ENCODE results near the gene ERC1.

The ERC1 gene

DNA sequence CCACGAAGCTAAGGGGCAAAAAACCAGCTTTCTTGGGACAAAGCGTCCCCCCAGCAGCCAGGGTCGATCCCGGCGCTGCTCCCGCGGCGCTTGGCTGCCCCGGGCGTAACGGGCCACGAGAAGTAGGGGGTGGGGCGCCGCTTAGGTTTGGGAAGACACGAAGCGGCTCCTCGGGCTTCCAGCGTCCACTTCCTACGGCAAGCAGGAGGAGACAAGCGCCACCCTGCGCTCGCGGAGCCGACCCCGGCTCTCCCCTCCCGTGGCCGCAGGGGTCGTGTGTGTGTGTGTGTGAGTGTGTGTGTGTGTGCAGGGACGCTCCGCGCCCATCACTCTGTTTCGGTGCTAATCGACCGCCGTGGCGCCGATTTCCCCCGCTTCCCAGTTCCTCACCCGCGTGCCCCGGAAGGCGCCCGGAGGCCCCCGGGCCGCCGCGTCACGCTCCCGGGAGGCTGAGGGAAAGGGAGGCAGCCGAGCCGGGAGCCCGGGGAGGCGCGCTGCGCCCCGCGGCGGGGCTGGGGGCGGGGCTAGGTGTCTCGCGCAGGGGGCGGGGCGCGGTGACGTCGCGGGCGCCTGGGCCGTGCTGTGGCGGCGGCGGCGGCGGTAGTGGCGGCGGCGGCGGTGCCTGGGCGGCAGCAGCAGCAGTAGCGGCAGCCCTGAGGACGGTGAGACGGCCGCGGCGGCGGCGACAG is at the start of gene ERC1:
Gene ERC1 (plus strand): TSS at position 563 of the 689 bp plus-strand sequence. CDS start 36,681 bp downstream, outside the sequence.
- Histone ChIP-seq H3K9me3 (replicated peaks; ENCODE audit: insufficient read depth, low read length) (no peaks in the 10 kb centered on the region), H3K27ac (ENCODE audit: low read length) (peak within 1 kb of the TSS; percentile 77), H3F3A (ENCODE audit: insufficient read depth, low read length) (peaks cover 7% of the 10 kb centered on the region), H3K9ac (ENCODE audit: low read length) (peak within 1 kb of the TSS; percentile 85), H3K4me2 (ENCODE audit: low read depth, low read length) (peak within 1 kb of the TSS; percentile 76), H3K4me1 (ENCODE audit: low read length) (peaks cover 21% of the 10 kb centered on the region), H3K9me2 (replicated peaks; ENCODE audit: insufficient read depth, low read length) (no peaks in the 10 kb centered on the region), H3K79me2 (ENCODE audit: low read length) (peaks cover 49% of the 10 kb centered on the region), H3K4me3 (ENCODE audit: low read length) (peak within 1 kb of the TSS; percentile 92), H3K27me3 (replicated peaks; ENCODE audit: insufficient read depth, low read length) (no peaks in the 10 kb centered on the region), H2AFZ (ENCODE audit: low read length) (peak within 1 kb of the TSS; percentile 97), H4K20me1 (ENCODE audit: insufficient read depth, low read length) (no peaks in the 10 kb centered on the region), H3K36me3 (replicated peaks; ENCODE audit: insufficient read depth, low read length) (no peaks in the 10 kb centered on the region)
- peak; percentile 84 for DNase-seq
- TF ChIP-seq EZH2phosphoT487 (IDR thresholded peaks at IDR 0.05; ENCODE audit: low read length) (no peak), EZH2 (optimal IDR thresholded peaks at IDR 0.05; ENCODE audit: low read depth, low read length) (no peak)
- TF ChIP-seq, protein P1, sequence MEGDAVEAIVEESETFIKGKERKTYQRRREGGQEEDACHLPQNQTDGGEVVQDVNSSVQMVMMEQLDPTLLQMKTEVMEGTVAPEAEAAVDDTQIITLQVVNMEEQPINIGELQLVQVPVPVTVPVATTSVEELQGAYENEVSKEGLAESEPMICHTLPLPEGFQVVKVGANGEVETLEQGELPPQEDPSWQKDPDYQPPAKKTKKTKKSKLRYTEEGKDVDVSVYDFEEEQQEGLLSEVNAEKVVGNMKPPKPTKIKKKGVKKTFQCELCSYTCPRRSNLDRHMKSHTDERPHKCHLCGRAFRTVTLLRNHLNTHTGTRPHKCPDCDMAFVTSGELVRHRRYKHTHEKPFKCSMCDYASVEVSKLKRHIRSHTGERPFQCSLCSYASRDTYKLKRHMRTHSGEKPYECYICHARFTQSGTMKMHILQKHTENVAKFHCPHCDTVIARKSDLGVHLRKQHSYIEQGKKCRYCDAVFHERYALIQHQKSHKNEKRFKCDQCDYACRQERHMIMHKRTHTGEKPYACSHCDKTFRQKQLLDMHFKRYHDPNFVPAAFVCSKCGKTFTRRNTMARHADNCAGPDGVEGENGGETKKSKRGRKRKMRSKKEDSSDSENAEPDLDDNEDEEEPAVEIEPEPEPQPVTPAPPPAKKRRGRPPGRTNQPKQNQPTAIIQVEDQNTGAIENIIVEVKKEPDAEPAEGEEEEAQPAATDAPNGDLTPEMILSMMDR (IDR thresholded peaks at IDR 0.05; ENCODE audit: low read length), result no peak

DNA sequence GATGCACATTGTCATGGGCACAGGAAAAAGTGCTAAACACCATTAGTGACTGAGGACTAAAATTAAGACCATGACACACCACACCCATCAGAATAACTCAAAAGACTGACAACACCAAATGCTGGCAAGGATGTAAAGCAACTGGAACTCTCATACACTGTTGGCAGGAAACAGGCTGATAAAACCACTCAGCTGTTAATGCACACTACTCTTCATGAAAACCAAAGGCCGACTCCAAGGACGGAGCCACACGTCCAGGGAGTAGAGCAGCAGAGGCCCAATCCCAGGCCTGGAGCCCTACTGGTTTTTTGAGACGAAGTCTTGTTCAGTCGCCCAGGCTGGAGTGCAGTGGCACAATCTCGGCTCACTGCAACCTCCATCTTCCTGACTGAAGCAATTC is 48.0 kb upstream of the ERC1 start:
- no peaks in the 10 kb centered on the region for H3K27me3 ChIP-seq (replicated peaks; ENCODE audit: insufficient read depth, low read length)
- H3K9me2 ChIP-seq (replicated peaks; ENCODE audit: insufficient read depth, low read length), result no peaks in the 10 kb centered on the region
- TF ChIP-seq, protein P1 (IDR thresholded peaks at IDR 0.05; ENCODE audit: low read length), result no peak
- no peak for TF ChIP-seq EZH2phosphoT487 (IDR thresholded peaks at IDR 0.05; ENCODE audit: low read length)
- TF ChIP-seq EZH2 (optimal IDR thresholded peaks at IDR 0.05; ENCODE audit: low read depth, low read length), result no peak
- no peak overlapping the region for H3K9ac ChIP-seq (ENCODE audit: low read length)
- H3K4me3 ChIP-seq (ENCODE audit: low read length), result no peak overlapping the region
- no peak overlapping the region for H2AFZ ChIP-seq (ENCODE audit: low read length)
- no peak overlapping the region for H3K27ac ChIP-seq (ENCODE audit: low read length)
- H3K4me1 ChIP-seq (ENCODE audit: low read length), result no peaks in the 10 kb centered on the region
- no peak overlapping the region for H3K4me2 ChIP-seq (ENCODE audit: low read depth, low read length)
- H3K79me2 ChIP-seq (ENCODE audit: low read length), result peaks cover 20% of the 10 kb centered on the region
- no peaks in the 10 kb centered on the region for H4K20me1 ChIP-seq (ENCODE audit: insufficient read depth, low read length)
- no peaks in the 10 kb centered on the region for H3K9me3 ChIP-seq (replicated peaks; ENCODE audit: insufficient read depth, low read length)
- H3K36me3 ChIP-seq (replicated peaks; ENCODE audit: insufficient read depth, low read length), result no peaks in the 10 kb centered on the region
- no peaks in the 10 kb centered on the region; the same call in 1 of the 2 replicates for H3F3A ChIP-seq (ENCODE audit: insufficient read depth, low read length)
- no peak for DNase-seq

DNA sequence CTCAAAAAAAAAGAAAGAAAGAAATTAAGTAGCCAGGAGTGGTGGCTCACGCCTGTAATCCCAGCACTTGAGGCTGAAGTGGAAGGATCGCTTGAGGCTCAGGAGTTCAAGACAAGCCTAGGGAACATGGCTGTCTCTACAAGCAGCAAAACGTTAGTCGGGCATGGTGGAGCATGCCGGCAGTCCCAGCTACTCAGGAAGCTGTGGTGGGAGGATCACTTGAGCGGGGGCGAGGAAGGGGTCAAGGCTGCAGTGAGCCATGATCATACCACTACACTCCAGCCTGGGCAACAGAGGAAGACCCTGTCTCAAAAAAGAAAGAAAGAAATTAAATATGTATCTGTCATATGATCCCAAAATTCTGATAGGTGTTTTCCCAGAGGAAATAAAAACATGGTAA is 46.8 kb upstream of the ERC1 start:
- Histone ChIP-seq H3K9me2 (replicated peaks; ENCODE audit: insufficient read depth, low read length) (no peaks in the 10 kb centered on the region), H3K4me1 (ENCODE audit: low read length) (no peaks in the 10 kb centered on the region), H3K9me3 (replicated peaks; ENCODE audit: insufficient read depth, low read length) (no peaks in the 10 kb centered on the region), H3K27ac (ENCODE audit: low read length) (no peak overlapping the region), H3K36me3 (replicated peaks; ENCODE audit: insufficient read depth, low read length) (no peaks in the 10 kb centered on the region), H3K4me2 (ENCODE audit: low read depth, low read length) (no peak overlapping the region), H3K79me2 (ENCODE audit: low read length) (peaks cover 29% of the 10 kb centered on the region), H3K9ac (ENCODE audit: low read length) (no peak overlapping the region), H2AFZ (ENCODE audit: low read length) (no peak overlapping the region), H3F3A (ENCODE audit: insufficient read depth, low read length) (peaks cover 8% of the 10 kb centered on the region), H4K20me1 (ENCODE audit: insufficient read depth, low read length) (no peaks in the 10 kb centered on the region), H3K27me3 (replicated peaks; ENCODE audit: insufficient read depth, low read length) (no peaks in the 10 kb centered on the region), H3K4me3 (ENCODE audit: low read length) (no peak overlapping the region)
- TF ChIP-seq EZH2 (optimal IDR thresholded peaks at IDR 0.05; ENCODE audit: low read depth, low read length) (no peak), EZH2phosphoT487 (IDR thresholded peaks at IDR 0.05; ENCODE audit: low read length) (no peak)
- TF ChIP-seq, protein P1 (IDR thresholded peaks at IDR 0.05; ENCODE audit: low read length), result no peak
- no peak for DNase-seq

Data from MM.1S (cell line).